Epithelial cell of proximal tubule (primary cell): Measurements from ENCODE around the gene LRRC59. TPM values are rescaled to one million over a fixed set of nuclear protein-coding genes. Genes with fewer than 3 reads are reported as not detected.

Experiments
- DNase-seq: peaks from one replicate; pipeline ENCODE4 v3.0.0-alpha.2; 2011; ENCODE audit warnings: low read depth
- H3K4me3 ChIP-seq: 2 replicates; pipeline ENCODE4 v1.5.1; 2011; ENCODE audit warnings: low read depth, mild to moderate bottlenecking, low read length
- total RNA-seq: library from RNA; depleted of rRNA; stranded (reverse); fragments of >200 nt; gene quantifications from 2 replicates; pipeline ENCODE4 v1.2.3, GENCODE V29; 2015
- TF ChIP-seq, protein P1 (sequence below): conservative IDR thresholded peaks from 2 replicates; pipeline ENCODE4 v1.5.1; 2012; ENCODE audit warnings: low read depth, mild to moderate bottlenecking, low read length

LRRC59 gene
- total RNA-seq, 1 donor from 2014 or later = 147 TPM

DNA sequence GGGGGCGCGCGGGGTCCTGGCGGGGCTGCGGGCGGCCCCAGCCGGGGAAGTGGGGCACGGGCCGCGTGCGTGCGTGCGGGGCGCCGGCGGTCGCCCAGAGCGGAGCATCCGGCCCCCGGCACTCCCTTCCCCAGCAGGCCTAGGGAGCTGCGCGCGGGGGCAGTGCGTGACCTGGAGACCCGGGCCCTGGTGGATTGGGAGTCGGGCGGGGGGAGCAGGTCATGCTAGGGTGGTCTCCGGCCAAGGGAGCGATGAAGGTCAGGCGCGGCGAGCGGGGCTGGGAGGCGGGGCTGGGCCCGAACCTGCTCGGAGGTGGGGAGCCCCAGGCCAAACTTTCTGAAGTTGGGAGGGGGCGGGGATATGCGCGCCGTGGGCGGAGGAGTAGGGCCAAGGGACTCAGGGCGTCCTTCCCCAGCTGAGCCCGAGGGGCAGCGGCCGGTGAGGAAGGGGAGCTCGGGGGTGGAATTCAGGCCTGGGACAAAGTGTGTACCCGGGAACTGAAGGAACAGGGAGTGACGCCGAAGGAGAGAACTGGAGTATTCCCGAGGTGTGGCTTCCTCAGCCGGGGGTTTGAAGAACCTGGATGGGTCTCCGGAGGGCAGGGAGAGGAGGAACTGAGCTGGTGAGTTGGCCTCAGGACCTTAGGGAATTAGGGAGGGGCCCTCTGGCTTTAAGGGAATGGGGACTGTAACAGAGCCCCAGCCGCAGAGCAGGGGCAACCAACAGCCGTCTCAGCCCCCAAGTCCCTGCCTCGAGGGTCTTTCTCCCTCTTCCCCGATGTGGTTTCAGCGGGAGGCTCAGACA is 50.8 kb downstream of the LRRC59 start:
- H3K4me3 ChIP-seq = peak overlapping the region; percentile 88
- TF ChIP-seq, protein P1, sequence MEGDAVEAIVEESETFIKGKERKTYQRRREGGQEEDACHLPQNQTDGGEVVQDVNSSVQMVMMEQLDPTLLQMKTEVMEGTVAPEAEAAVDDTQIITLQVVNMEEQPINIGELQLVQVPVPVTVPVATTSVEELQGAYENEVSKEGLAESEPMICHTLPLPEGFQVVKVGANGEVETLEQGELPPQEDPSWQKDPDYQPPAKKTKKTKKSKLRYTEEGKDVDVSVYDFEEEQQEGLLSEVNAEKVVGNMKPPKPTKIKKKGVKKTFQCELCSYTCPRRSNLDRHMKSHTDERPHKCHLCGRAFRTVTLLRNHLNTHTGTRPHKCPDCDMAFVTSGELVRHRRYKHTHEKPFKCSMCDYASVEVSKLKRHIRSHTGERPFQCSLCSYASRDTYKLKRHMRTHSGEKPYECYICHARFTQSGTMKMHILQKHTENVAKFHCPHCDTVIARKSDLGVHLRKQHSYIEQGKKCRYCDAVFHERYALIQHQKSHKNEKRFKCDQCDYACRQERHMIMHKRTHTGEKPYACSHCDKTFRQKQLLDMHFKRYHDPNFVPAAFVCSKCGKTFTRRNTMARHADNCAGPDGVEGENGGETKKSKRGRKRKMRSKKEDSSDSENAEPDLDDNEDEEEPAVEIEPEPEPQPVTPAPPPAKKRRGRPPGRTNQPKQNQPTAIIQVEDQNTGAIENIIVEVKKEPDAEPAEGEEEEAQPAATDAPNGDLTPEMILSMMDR = no peak
- no peak for DNase-seq

DNA sequence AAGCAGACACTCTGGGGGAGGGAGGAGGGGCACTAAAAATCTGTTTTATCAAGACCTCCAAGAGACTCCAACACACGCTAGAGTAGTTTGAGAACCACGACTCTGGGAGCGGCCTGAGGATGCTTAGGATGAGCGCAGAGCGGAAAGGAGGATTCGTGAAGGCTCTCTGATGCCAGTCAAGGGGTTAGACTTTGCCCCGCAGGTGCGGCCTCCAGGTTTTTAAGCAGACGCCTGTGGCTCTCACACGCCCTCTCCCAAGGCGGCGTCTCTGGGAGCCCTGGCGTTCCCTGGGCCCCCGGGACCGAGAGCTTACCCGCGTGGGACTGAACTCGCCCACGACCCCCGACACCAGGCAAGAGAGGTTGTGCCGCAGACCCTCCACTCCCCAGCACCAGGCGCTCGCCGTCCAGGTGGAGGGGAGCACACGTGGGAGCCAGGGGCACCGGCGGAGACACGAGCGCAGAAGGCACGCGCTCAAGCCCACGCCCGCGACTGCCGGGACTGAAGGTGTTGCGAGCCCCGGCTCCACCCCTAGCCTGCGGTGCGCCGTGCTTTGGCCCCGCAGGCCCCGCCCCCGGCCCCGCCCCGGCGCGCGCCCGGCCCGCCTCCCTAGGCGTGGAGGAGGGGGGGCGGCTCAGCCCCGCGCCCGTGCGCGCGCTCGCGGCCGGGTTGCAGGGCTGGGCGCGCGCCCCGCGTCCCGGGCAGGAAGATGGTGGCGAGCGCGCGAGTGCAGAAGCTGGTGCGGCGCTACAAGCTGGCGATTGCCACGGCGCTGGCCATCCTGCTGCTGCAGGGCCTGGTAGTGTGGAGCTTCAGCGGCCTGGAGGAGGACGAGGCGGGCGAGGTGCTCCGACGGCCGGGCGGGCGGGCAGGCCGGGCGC is 51.7 kb downstream of the LRRC59 start, which contains the start of gene XYLT2:
Gene XYLT2, plus strand, starts transcription at position 695 of the 881 bp plus-strand sequence. Its CDS starts 15 bp downstream, at position 710.
- peak within 1 kb of the TSS; percentile 88 for H3K4me3 ChIP-seq
- DNase-seq = no peak
- TF ChIP-seq, protein P1 = no peak

DNA sequence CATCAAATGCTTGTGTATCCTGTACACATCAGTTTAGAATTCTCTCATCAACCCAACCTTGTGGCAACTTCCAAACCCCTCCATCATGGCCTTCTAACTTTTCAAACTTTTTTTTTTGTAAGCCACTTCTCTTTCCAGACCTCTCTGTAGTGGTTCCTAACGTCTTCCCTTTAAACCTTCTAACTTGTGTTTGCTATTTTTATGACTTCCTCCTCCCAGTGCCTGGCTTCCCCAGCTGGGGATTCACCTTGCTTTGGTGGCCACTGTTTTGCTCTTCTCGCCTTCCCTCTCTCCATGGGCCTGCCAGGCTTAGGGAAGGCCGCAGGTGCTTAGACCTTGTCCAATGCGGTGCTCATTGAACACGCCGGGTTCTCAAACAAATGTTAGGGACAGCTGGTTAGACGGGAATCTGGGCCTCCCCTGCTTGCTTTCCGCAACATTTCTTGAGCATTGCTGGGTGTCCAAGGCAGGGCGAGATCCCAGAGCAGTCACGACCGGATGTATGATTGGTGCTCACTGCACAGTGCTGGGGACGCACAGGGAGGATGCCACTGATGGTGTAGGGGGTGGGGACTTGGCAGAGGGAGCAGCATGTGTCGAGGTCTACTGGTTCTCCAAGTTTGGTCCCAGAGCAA is 52.5 kb downstream of the LRRC59 start:
- TF ChIP-seq, protein P1 = no peak
- DNase-seq = no peak
- no peak overlapping the region for H3K4me3 ChIP-seq

DNA sequence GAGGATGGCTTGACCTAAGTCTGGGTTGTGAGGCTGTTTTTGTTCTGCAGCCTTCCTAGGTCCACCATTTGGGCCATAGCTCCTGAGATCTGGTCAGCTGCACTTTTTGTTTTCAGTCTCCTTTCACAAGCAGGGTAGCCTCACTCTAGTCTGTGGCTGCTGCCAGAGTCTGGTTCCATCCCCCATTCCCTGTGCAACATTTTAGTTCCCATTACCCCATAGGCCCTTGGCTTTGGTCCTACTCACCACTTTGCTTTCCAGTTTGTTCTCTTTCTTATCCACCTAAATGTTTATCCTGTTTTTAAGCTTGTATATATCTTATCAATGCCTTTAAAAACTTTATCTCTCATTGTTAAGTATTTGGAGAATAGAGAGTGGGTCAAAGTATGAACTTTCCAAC is 57.9 kb downstream of the LRRC59 start:
- TF ChIP-seq, protein P1 = no peak
- H3K4me3 ChIP-seq = no peak overlapping the region
- no peak for DNase-seq

DNA sequence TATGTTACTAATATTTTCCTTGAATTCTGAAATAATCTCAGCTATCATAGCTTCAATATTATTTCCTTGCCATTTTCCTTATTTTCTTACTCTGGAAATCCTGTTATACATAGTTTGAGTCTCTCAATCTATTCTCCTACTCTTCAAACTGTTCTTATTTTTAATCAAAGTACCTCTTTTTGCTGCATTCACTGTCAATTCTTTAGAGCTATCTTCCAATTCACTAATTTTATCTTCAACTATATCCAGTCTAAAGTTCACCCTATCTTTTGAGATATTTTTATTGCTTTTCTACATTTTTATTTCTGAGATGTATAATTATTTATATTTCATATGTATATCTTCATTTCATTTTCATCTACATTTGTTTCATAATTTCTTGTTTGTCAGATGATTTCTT is 58.7 kb downstream of the LRRC59 start:
- no peak for DNase-seq
- TF ChIP-seq, protein P1 = no peak
- no peak overlapping the region for H3K4me3 ChIP-seq

DNA sequence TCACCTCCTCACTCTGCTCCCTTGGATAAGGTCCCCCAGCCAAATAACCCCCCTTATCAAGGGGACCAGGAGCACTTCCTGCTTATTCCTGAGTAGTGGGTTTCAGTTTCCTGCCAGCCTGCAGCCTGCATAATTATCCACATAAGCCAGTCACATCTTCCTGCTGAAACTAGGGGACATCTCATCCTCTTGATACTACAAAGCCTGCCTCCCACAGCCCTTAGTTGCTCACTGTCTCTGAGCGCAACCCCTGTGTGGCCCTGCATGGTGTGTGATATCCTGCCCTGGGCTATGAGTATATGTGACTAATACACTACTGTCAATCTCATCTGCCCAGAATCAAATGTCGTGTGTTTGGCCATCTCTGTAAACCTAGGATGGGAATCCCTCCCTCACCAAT is 59.4 kb downstream of the LRRC59 start:
- H3K4me3 ChIP-seq = no peak overlapping the region
- no peak for DNase-seq
- TF ChIP-seq, protein P1 = no peak
